ENCODE data around the gene ADAMTS9.

GRCh38 chr3:64667138-64667537, 20.7 kb downstream of the ADAMTS9 start:
- no peak for TF ChIP-seq CTCF (conservative IDR thresholded peaks at IDR 0.05; ENCODE audit: low read depth in 2 of 2)
- TF ChIP-seq POLR2AphosphoS5 (IDR thresholded peaks at IDR 0.05; ENCODE audit: low read depth): no peak
- no peak for TF ChIP-seq EZH2 (IDR thresholded peaks at IDR 0.05; ENCODE audit: low read depth, unreplicated experiment)
- TF ChIP-seq EZH2phosphoT487 (IDR thresholded peaks at IDR 0.05; ENCODE audit: unreplicated experiment): no peak
- no peak for TF ChIP-seq ZNF114 (CRISPR knock-in tag; IDR thresholded peaks at IDR 0.05)
- TF ChIP-seq JUNB (IDR thresholded peaks at IDR 0.05; ENCODE audit: unreplicated experiment): no peak
- no peak for TF ChIP-seq STAT1 (IDR thresholded peaks at IDR 0.05; ENCODE audit: unreplicated experiment)
- TF ChIP-seq ZNF331 (CRISPR knock-in tag; IDR thresholded peaks at IDR 0.05; ENCODE audit: low read depth): no peak
- no peak for TF ChIP-seq NANOG (IDR thresholded peaks at IDR 0.05; ENCODE audit: borderline replicate concordance)
- TF ChIP-seq REST (IDR thresholded peaks at IDR 0.05; ENCODE audit: unreplicated experiment): no peak
- no peak for TF ChIP-seq CREB1 (CRISPR knock-in tag; IDR thresholded peaks at IDR 0.05; ENCODE audit: low read depth)
- no peak for TF ChIP-seq ETS1 (IDR thresholded peaks at IDR 0.05)
